Measurements from ENCODE around the gene DIP2A.
A peak's percentile ranks its signal among the peaks of the same experiment; 100 is the strongest.
"Not testable (repeated sequence)": the region's sequence is repeated elsewhere in the genome, so short reads cannot be mapped to it uniquely, and the experiment has no call there.

The DIP2A gene

DNA sequence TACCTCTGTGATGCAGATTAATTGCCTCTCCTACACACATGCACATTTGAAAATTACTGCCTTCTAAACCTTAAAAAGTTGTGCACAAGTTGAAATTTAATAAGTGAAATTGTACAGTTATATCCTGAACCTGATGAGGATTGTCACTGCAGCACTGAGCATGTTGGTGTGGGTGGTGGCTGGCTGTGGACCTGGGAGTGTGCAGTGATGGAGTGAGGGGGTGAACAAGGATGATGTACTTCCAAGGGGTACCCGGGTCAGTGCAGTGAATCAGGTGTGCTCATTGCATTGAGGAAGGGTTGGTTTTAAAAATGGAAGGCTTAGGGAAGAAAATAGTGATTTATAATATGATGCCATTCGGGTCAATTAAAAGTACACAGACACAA lies 24.1 kb downstream of the DIP2A start:
- DNase-seq: no peak

- DNase-seq: peak in 1 of 5 experiments; percentile 36
These were observed 24.9 kb downstream of the DIP2A start for GRCh38 chr21:46483300-46484295.

DNA sequence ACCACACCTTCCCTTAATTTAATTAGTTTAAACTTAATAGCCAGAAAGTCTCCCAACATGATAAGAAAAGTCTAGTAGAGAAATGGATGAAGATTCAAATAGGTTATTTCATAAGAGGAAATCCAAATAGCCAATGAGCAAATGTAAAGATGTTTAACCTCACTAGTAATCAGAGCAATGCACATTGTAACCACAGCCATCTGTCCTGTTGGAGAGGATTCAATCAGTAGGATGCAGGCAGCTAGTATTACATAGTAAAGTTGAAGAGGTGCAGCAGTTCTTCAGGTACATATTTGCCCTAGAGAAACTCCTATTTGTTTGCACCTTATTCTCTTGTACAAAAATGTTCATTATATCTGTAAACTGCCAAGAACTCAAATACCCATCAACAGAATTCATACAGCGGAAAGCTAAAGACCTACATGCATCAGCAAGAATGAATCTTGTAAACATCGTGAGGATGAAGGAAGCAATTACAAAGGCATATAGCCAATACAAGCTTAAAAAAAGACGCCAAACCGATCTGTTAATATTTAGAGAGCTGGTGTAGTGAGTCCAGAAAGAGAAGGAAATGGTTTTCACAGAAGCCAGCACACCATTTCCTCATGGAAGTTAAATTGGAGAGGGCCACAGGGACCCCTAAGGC lies 27.9 kb downstream of the DIP2A start:
- no peak for DNase-seq

- DNase-seq: no peak
These were observed 30.5 kb downstream of the DIP2A start for GRCh38 chr21:46489162-46489663.

DNA sequence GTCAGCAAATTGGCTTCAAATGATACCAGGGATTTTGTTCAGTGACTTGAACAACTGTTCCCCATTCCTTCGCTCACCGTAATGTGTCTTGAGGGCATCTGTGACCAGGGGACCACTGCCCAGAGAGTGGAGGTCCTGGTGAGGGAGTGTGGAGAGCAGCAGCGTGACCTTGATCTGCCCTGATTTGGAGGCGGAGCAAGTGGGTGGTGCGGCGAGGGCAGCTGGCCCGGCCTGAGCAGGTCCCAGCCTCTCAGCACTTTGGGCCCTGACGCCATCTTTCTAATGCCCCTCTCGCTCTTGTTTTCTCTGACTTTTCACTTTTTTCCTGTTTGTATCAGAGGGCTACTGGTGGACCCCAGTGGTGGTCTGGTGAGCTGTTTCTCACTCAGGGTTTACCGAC lies 31.1 kb downstream of the DIP2A start:
- DNase-seq: no peak

DNA sequence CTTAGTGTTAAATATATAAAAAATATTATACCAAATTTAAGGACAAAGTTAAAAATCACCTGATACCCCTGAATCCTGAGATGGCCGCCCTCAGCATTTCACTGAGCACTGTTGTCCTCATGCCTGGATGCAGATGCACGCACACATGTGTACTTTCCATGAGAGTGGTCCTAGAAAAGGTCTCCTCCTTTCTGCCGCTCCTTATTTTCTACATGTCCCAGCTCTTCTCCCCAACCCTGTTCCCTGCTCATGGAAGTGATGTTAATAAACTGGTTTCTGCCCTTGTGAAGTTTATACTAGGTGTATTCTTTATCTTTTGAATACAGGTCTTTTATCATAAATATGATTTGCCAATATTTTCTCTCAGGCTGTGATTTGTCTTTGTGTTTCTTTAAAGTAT lies 32.9 kb downstream of the DIP2A start:
- no peak for DNase-seq

DNA sequence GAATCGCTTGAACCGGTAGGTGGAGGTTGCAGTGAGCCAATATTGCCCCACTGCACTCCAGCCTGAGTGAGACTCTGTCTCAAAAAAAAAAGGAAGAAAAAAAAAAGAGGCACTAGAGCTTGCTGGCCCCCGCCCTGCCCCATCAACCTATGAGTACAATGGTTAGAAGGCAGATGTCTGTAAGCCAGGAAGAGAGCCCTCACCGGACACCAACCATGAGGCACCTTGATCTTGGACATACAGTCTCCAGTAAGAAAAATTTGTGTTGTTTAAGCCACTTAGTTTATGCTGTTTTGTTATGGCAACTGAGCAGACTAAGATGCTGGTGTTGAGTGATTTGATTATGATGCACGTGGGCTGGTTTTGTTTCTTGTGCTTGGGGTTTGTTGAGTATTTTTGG lies 34.2 kb downstream of the DIP2A start:
- no peak for DNase-seq

- no peak for DNase-seq
These were observed 35.1 kb downstream of the DIP2A start for GRCh38 chr21:46493828-46494227.

DNA sequence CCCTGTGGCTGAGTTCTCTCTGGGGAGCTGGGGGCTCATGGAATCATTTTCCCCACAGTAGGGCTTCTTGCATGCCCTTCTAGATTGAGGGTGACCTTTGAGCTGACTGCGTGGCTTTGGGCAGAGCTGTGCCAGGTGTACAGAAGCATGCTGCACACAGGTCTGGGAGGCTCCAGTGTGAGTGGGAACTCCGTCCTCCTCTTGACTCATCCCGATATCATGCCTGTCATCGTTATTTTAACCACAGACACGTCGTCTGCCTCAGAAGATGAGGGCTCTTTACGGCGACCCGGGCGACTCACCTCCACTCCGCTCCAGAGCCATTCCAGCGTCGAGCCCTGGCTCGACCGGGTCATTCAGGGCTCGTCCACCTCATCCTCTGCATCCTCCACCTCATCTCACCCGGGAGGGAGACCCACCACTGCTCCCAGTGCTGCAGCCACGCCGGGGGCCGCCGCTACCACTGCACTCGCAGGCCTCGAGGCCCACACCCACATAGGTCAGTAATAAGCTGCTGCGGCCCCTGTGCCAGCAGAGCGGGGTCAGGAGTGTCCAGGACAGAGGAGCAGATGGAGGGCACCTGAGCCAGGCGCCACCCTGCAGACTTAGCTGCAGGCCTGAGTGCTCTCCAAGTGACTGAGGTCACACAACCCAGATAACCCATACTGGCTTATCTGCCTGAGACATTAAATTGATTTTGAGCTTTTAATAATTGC lies 39.8 kb downstream of the DIP2A start:
- DNase-seq: no peak

DNA sequence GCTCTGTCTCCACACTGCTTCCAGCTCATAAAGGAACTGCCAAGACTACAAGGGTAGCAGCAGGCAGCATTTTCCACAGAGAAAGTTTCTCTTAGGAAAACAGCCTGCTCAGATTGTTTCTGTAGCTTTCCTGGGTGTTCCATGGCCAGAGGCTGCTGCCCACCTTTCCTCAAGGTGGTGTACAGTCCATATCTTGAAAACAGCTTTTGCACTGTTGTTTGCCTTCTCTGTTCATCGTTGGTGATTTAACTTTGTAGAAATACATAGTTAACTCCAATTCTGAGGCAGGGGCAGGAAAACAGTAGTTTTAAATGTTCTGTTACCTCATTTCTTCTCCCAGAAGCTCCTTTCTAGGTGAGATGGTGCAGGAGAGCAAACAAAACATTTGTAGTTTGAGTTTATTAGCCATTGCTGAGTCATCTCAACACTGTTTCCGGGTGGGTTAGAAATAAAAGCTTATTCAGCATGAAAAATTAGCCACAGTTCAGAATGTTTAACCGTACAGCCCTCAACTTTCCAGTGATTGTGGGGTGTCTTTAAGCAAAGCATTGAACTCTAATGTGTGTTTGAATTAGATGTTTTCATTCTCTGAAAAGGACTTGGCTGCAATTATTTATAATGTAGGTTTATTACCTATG lies 41.7 kb downstream of the DIP2A start:
- DNase-seq: peak in 1 of 5 experiments; percentile 86

DNA sequence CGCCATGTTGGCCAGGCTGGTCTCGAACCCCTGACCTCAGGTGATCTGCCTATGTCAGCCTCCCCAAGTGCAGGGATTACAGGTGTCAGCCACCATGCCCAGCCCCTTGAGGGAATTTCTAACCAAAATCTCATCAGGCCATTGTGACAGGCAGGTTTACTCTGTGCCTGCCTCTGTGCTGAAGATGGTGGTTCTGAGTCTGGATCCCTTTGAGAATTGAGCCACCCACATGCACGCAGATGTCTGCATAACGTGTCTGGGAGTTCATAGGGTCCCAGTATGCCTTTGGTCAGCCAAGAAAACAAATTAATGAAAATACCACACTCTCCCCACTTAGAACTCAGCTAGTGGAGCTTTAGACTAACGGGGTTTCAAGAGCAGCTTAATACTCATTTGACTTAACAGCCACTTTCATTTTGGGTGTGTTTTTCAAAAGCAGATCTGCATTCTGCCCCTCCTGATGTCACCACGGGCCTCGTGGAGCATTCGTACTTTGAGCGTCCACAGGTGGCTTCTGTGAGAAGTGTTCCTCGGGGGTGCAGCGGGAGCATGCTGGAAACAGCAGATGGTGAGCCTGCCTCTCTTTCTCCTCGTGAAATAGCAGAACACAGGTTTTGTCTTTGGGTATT lies 45.3 kb downstream of the DIP2A start:
- no peak for DNase-seq

GRCh38 chr21:46504666-46505065 lies 46.0 kb downstream of the DIP2A start:
- no peak for DNase-seq

DNA sequence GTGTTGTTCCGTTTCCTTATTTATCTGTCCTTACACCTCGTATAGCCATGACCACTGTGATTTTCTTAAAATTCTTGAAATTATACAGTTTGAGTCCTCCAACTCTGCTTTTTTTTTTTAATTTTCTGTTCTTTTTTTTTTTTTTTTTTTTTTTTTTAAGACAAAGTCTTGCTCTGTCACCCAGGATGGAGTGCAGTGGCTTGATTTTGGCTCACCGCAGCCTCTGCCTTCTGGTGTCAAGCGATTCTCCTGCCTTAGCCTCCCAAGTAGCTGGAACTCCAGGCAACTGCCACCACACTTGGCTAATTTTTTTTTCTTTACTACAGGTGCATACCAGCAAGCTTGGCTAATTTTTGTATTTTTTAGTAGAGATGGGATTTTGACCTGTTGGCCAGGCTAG lies 48.9 kb downstream of the DIP2A start:
- DNase-seq: no peak

DNA sequence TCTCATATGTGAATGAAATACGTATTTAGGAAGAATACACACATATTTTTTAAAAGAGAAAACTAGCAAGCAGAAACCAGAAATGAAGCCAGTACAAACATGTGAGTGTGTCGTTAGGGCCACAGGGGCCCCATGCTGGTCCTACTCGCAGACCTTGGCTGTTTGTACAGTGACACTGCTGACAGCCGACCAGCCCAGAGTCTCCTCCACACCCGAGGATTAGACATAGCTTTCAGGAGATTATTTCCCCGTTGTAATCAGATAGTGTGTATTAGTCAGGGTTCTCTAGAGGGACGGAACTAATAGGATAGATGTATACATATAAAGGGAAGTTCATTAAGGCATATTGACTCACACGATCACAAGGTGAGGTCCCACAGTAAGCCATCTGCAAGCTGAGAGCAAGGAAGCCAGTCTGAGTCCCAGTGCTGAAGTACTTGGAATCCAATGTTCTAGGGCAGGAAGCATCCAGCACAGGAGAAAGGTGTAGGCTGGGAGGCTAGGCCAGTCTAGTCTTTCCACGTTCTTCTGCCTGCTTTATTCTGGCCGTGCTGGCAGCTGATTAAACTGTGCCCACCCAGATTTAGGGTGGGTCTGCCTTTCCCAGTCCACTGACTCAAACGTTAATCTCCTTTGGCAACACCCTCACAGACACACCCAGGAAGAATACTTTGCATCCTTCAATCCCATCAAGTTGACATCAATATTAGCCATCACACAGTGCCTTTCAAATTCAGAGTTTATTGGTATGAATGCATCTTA lies 51.2 kb downstream of the DIP2A start:
- no peak for DNase-seq

DNA sequence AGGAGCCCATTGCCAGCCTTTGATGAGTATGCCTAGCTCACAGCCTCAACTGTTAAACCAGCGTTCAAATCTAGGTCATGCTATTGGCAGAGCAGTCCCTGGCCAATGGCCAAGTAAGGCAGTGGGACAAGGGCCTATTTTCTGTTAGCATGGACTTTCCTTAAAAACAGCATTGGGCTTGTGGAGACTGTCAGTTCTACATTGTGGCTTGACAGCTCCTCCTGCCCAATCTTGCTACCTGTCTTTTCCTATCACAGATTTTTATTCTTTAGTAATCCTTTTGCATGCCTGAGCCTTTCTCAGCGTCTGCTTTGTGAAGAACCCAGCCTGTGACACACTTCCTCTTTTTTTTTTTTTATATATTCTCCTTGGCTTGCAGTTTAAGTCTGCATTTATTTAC lies 56.4 kb downstream of the DIP2A start:
- DNase-seq: peak in 1 of 5 experiments; percentile 73

DNA sequence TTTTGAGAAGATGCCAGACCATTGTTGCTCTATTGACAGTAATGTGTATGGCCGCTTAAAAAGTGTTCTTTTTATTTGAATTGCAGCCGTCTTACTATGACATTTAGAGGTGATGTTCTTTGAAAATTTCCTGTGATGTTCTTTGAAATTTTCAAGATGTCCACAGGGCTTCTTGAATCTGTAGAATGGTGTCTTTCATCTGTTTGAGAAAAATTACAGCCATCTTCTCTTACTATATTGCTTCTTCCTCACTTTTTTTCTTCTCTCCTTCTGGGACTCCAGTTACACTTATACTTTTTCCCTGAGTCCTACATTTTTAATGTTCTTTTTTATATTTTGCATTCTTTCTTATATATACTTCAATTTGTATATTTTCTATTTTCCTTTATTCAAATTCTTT lies 57.4 kb downstream of the DIP2A start:
- no peak for DNase-seq

- DNase-seq: no peak
These were observed 58.7 kb downstream of the DIP2A start for GRCh38 chr21:46517361-46517760.

GRCh38 chr21:46518983-46519583 lies 60.4 kb downstream of the DIP2A start:
- DNase-seq: no peak

DNA sequence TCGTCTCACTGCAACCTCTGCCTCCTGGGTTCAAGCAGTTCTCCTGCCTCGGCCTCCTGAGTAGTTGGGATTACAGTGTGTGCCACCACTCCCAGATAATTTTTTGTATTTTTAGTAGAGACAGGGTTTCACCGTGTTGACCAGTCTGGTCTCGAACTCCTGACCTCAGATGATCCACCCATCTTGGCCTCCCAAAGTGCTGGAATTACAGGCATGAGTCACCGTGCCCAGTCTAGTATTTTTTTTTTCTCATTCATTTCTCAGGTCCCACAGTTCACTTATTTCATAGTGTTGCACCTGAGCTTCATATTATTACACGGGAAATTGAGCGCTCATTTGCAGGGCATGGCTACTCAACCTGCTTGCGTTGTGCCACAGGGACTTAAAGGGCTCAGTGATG lies 68.7 kb downstream of the DIP2A start:
- not testable (repeated sequence) for DNase-seq

GRCh38 chr21:46527801-46528200 lies 69.1 kb downstream of the DIP2A start:
- no peak for DNase-seq

GRCh38 chr21:46532080-46532479 lies 73.4 kb downstream of the DIP2A start:
- DNase-seq: no peak

Data from T-helper 2 cell (primary cell).